Frontal cortex (tissue), 4 donors: ENCODE results near the gene PHLDB2. TPM values are rescaled to one million over a fixed set of nuclear protein-coding genes. Genes with fewer than 3 reads are reported as not detected.
"Not testable (repeated sequence)": the region's sequence is repeated elsewhere in the genome, so short reads cannot be mapped to it uniquely, and the experiment has no call there.

Experiments used
- DNase-seq, 2 donors: peaks; one replicate each; pipeline ENCODE4 v3.0.0; 2012; ENCODE audit warnings: low spot score in 2 of 2
- FAIRE-seq: peaks from 2 replicates; lab custom pipeline; 2012; peaks lifted over from hg19 to GRCh38; lab: Jason Lieb, UNC
- total RNA-seq: library from RNA; depleted of rRNA; stranded (reverse); fragments of >200 nt; gene quantifications from one replicate; pipeline ENCODE4 v1.2.3, GENCODE V29; 2014
- donor health status: control.
- donor health status: control.
- donor health status: control.

PHLDB2 gene
- 9.0 TPM for total RNA-seq

- FAIRE-seq (no peak), DNase-seq (peak; percentile 43 to 70)
Measured at GRCh38 chr3:111859061-111859973, at the start of gene PHLDB2. PHLDB2 (plus strand) TSS chr3:111859265; CDS start chr3:111884078, 24,813 bp downstream.

- no peak for DNase-seq
Measured at GRCh38 chr3:111810909-111811308, 48.2 kb upstream of the PHLDB2 start.

GRCh38 chr3:111811811-111812210, 47.3 kb upstream of the PHLDB2 start:
- DNase-seq (no peak), FAIRE-seq (no peak)

More at GRCh38 chr3:111810909-111811308, 48.2 kb upstream of the PHLDB2 start:
- no peak for FAIRE-seq

DNA sequence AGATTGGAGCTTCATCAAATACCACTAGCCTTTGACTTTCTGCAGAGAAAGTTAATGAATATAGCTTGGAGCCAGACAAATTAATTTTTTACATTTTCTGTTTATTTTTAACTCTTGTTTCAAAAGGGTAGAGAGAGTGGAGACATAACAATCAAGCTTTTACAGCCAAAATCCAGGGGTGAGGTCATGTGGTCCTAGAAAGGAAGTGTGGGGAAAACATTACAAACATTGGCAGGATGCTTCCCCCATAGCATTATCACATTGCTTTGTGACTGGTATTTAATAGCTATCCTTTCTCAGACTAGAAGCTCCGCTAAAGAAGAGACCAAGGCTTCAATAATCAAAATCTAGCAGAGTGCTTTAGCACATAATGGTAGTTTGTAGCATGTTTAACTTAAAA, 46.4 kb upstream of the PHLDB2 start:
- FAIRE-seq (no peak), DNase-seq (no peak)

DNA sequence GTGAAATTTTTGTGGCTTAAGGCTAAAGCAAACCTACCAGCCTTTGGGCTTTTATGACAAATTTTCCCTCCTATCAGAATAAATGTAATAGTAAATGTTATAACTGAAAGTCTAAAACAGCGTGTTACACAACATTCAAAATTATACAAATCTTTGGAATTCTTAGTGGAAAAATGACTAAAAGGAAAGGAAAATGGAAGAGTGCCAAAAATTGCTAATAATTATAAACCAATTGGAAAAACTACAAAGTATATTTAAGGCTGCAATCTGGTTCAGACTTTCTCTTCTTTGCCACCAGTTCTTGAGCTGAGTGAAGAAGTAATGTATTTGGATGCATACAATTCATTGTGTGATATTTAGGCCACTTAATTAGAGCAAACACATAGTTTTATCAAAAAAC, 45.6 kb upstream of the PHLDB2 start:
- no peak for DNase-seq
- FAIRE-seq: no peak

GRCh38 chr3:111813979-111814378, 45.1 kb upstream of the PHLDB2 start:
- FAIRE-seq (no peak), DNase-seq (no peak)

DNA sequence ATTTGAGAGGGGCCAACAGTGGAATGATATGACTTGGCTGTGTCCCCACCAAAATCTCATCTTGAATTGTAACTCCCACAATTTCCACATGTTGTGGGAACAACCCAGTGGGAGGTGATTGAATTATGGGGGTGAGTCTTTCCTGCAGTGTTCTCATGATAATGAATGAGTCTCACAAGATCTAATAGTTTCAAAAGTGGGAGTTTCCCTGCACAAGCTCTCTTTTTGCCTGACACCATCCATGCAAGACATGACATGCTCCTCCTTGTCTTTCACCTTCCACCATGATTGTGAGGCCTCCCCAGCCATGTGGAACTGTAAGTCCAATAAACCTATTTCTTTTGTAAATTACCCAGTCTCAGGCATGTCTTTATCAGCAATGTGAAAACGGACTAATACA, 42.3 kb upstream of the PHLDB2 start:
- not testable (repeated sequence) for FAIRE-seq, DNase-seq

DNA sequence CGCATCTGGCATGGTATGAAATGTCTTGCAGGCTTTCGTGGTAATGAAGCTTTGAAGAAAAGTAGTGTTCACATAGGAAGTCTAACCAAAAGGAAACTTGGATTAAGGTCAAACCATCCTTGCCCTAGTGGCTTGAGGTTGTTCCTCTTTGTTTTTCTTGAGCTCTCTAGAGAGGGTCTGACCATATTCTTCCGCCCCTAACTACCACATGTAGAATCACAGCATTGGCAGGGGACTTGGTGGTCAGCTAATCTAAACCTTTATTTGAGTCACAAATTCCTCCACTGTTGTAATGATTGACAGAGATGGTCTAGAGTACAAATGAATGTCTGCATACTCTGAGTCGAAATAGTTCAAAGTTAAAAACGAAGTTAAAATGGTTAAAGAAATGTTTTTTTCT, 39.1 kb upstream of the PHLDB2 start:
- FAIRE-seq (no peak), DNase-seq (no peak)

DNA sequence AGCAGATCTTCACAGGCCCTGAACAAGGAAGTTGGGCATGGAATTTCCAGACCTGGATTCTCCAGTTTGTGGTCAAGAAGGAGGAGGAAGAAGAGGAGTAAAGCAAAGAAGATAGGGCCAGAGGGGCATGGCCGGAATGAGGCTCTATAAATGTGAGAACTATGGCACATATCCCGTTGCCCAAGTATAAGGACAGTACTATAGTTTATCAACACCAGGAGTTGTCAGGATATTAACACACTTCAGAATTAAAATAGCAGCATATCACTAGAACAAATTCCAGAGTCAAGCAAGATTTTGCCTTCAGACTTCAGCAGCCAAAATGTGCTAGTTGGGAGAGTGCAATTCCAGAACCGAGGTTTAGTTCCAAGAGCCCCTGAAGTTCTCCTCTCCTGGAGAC, 38.4 kb upstream of the PHLDB2 start:
- no peak for FAIRE-seq
- no peak for DNase-seq

GRCh38 chr3:111821891-111822290, 37.2 kb upstream of the PHLDB2 start:
- FAIRE-seq (no peak), DNase-seq (no peak)

DNA sequence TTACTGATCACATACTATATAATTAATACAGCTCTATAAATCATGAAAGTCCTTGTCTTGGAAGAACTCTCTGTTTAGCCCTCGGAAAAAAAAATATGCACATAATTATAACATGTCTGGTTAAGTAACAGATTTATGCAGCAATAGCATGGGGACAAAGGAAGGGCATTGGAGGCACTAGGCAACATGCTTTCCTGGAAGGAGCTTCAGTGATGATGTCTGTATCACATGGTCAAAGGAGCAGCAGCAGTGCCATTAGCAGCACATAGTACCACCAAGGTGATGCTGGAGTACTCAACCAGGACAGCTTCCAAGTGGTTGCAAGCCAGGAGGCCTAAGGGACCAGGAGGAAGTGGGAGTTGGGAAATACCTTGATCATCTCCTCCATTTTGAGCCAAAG, 36.3 kb upstream of the PHLDB2 start:
- DNase-seq (no peak), FAIRE-seq (no peak)

GRCh38 chr3:111823341-111823855, 35.7 kb upstream of the PHLDB2 start:
- FAIRE-seq (no peak), DNase-seq (no peak)

DNA sequence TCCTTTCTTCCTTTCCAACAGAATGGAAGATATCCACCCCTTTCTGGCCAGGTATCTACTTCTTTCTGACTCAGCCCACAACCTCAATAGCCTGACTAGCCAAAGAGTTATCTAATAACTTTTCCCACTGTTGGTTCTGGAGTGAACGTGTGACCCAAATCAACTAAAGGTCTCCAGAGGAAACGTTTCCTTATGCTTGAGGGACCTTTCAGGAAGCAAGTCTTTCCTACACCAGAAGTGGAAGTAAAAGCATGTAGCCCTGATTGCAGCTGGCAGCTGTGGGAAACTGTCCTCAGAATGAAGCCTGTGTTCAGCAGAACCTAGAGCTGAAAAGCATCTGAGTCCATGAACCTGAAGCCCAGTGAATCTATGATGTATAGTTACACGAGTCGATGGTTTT, 34.7 kb upstream of the PHLDB2 start:
- DNase-seq (no peak), FAIRE-seq (no peak)

DNA sequence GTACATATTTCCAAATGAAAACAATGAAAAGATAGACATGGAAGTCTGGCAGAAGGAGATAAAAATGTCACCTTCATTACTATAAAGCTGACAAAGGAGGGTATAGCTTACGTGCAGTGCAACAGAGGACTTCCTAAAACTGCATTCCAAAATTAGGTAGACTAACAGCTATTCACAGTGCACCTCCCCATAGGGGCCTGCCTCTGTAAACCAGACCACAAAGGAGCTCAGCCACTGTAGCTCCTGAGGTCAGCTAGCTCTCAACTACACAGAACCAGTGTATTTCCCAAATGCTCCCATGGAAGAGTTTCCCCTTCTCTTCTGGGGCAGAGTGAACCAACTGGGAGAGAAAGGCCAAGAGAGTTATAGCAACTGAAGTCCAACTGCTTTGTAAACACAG, 31.2 kb upstream of the PHLDB2 start:
- no peak for FAIRE-seq
- no peak for DNase-seq

- no peak for DNase-seq
- no peak for FAIRE-seq
Measured at GRCh38 chr3:111828530-111828929, 30.5 kb upstream of the PHLDB2 start.

DNA sequence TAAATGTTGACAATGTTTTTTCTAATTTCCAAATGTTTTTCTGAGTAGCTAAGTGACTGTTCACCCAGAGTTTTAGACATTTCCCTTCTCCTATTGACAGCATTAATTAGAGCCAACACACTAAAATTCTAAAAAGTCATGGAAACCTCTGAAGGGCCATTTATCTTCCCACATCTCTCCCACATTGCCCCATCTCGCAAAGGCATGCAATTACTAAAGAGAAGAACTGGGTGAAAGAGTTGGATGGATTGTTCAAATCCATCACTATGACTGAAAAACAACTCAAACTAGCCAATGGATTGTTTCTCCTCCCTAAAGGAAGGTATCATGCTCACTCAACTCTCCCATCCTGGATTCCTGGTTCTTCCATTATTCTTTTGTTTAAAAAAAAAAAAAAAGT, 30.0 kb upstream of the PHLDB2 start:
- no peak for FAIRE-seq

GRCh38 chr3:111831840-111832239, 27.2 kb upstream of the PHLDB2 start:
- DNase-seq (no peak), FAIRE-seq (no peak)

More for the DNA sequence above, 30.0 kb upstream of the PHLDB2 start:
- DNase-seq: no peak

DNA sequence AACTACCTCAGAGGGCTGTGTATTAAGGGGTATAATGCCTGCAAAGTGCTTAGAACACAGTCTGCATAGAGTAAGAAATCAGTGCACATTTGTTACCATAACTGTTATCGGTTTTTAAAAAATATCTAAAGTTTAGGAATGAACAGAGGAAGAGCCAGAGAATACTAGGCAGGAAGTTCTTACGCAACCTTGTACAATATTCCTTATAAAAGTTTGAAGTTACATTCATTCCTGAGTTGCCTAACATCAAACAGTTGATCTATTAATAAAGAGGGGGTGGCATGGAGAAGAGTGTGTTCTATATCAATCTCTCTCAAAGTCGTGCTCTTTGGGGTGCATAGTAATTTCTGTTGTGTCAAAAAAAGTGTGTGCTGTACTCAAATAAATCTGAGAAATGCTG, 22.0 kb upstream of the PHLDB2 start:
- DNase-seq (no peak), FAIRE-seq (no peak)

DNA sequence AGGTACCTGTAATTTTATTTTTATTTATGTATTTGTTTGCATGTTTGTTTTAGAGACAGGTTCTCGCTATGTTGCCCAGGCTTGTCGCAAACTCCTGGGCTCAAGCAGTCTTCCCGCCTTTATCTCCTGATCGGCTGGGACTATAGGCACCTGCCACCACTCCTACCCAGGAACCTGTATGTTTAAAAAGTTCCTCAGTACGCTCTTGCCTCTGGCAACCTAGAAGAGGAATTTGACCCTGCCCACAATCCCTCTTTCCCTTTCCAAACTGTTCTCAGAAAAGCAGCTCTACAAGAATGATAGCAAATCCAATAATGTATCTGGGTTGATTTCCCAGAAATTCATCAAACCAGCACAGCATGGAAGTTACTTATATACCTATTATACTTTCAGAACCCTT, 20.9 kb upstream of the PHLDB2 start:
- DNase-seq: no peak
- FAIRE-seq: no peak

- DNase-seq (no peak), FAIRE-seq (no peak)
Measured at GRCh38 chr3:111846039-111846438, 13.0 kb upstream of the PHLDB2 start.

- no peak for FAIRE-seq
- DNase-seq: no peak
Measured at GRCh38 chr3:111846717-111847116, 12.3 kb upstream of the PHLDB2 start.

- no peak for DNase-seq
- FAIRE-seq: no peak
Measured at GRCh38 chr3:111848283-111848682, 10.8 kb upstream of the PHLDB2 start.
